PC-3 (cell line): ENCODE results near the gene ZMIZ1. TPM values are rescaled to one million over a fixed set of nuclear protein-coding genes. Genes with fewer than 3 reads are reported as not detected.

Experiments
- ATAC-seq: fragments of 200-7000 bp; cut with Tn5 transposase; 2 replicates; pipeline ENCODE4 v1.9.1; 2020; ENCODE audit warnings: mild to moderate bottlenecking, moderate library complexity
- BruUV-seq: library from RNA; stranded (reverse); fragments of 400-500 nt; replicated peaks from 2 replicates; lab custom pipeline; 2021; lab: Mats Ljungman, UMichigan
- CTCF ChIA-PET: fragments of 300-600 bp; sonication (Branson Sonifier 250); formaldehyde crosslinking; loops from one replicate; lab custom pipeline; 2022; ENCODE audit warnings: antibody characterized with exemption; lab: Charles Lee
- POLR2A ChIA-PET: fragments of 300-600 bp; sonication (Branson Sonifier 250); formaldehyde crosslinking; loops from one replicate; lab custom pipeline; 2022; ENCODE audit warnings: antibody characterized with exemption; ENCODE audit not compliant: unreplicated experiment; lab: Charles Lee
- DNase-seq: peaks from one replicate; pipeline ENCODE4 v3.0.0-alpha.2; 2015
- H2AFZ ChIP-seq: fragments of 300-600 bp; sonication (generic); 2 replicates; pipeline ENCODE4 v1.6.0; 2016; ENCODE audit warnings: antibody characterized with exemption, low read length
- H3F3A ChIP-seq: fragments of 300-600 bp; sonication (generic); one replicate; pipeline ENCODE4 v1.6.0; 2017; ENCODE audit warnings: antibody characterized with exemption, low read length, control low read depth, mild to moderate bottlenecking; ENCODE audit not compliant: unreplicated experiment
- H3K27ac ChIP-seq: fragments of 300-600 bp; sonication (generic); 2 replicates; pipeline ENCODE4 v1.5.1; 2016; ENCODE audit warnings: mild to moderate bottlenecking, low read length
- H3K27me3 ChIP-seq: fragments of 300-600 bp; sonication (generic); 2 replicates; pipeline ENCODE4 v1.6.1; 2016; ENCODE audit warnings: low read length, mixed read lengths
- H3K36me3 ChIP-seq: fragments of 300-600 bp; sonication (generic); 2 replicates; pipeline ENCODE4 v1.6.1; 2016; ENCODE audit warnings: low read depth, mixed run types, low read length, mixed read lengths
- H3K4me1 ChIP-seq: fragments of 300-600 bp; sonication (generic); 2 replicates; pipeline ENCODE4 v1.5.1; 2016; ENCODE audit warnings: low read length; ENCODE audit not compliant: insufficient read depth
- H3K4me2 ChIP-seq: fragments of 300-600 bp; sonication (generic); 2 replicates; pipeline ENCODE4 v1.6.0; 2016; ENCODE audit warnings: low read length
- H3K4me3 ChIP-seq: fragments of 300-600 bp; sonication (generic); 2 replicates; pipeline ENCODE4 v1.5.1; 2016; ENCODE audit warnings: mild to moderate bottlenecking, low read length, mixed read lengths
- H3K79me2 ChIP-seq: fragments of 300-600 bp; sonication (generic); 2 replicates; pipeline ENCODE4 v1.6.1; 2017; ENCODE audit warnings: low read length, mixed read lengths
- H3K9ac ChIP-seq: fragments of 300-600 bp; sonication (generic); 2 replicates; pipeline ENCODE4 v1.6.0; 2016; ENCODE audit warnings: mild to moderate bottlenecking, low read length
- H3K9me2 ChIP-seq: fragments of 300-600 bp; sonication (generic); replicated peaks from 2 replicates; pipeline ENCODE4 v1.6.1; 2016; ENCODE audit warnings: mixed run types, low read length, mixed read lengths
- H3K9me3 ChIP-seq: fragments of 300-600 bp; sonication (generic); 2 replicates; pipeline ENCODE4 v1.6.1; 2016; ENCODE audit warnings: low read length, mixed read lengths
- H4K20me1 ChIP-seq: fragments of 300-600 bp; sonication (generic); 2 replicates; pipeline ENCODE4 v1.6.1; 2016; ENCODE audit warnings: low read length, mixed read lengths
- CTCF ChIP-seq: fragments of 300-600 bp; sonication (generic); conservative IDR thresholded peaks from 2 replicates; pipeline ENCODE4 v1.5.1; 2017; ENCODE audit warnings: antibody characterized with exemption, low read depth, mild to moderate bottlenecking, low read length
- EZH2 ChIP-seq: fragments of 300-600 bp; sonication (generic); IDR thresholded peaks from one replicate; pipeline ENCODE4 v1.6.1; 2017; ENCODE audit warnings: antibody characterized with exemption, mild to moderate bottlenecking, low read length; ENCODE audit not compliant: unreplicated experiment
- EZH2phosphoT487 ChIP-seq: fragments of 300-600 bp; sonication (generic); IDR thresholded peaks from 2 replicates; pipeline ENCODE4 v1.6.1; 2018; ENCODE audit warnings: mild to moderate bottlenecking, antibody characterized with exemption, low read length, borderline replicate concordance
- intact Hi-C: fragments of 100-400 bp; cut with micrococcal nuclease; formaldehyde crosslinking; loops from 2 replicates; pipeline ENCODE4 v1.9.0; 2023
- total RNA-seq: library from RNA; depleted of rRNA; stranded (reverse); fragments of >200 nt; gene quantifications from 2 replicates; pipeline ENCODE4 v1.2.3, GENCODE V29; 2014

Gene ZMIZ1
- total RNA-seq, 1 experiment from 2014 or later, result 55.4 TPM

- DNase-seq (no peak), ATAC-seq (no peak; the same call in 1 of the 2 replicates)
- H3K9me2 ChIP-seq, result no peaks in the 10 kb centered on the region
- no peaks in the 10 kb centered on the region for H3F3A ChIP-seq
- no peak overlapping the region for H3K4me3 ChIP-seq
- no peak overlapping the region for H3K9ac ChIP-seq
- H3K4me2 ChIP-seq, result no peak overlapping the region
- TF ChIP-seq EZH2, result no peak
- TF ChIP-seq CTCF, result no peak
- no peak for TF ChIP-seq EZH2phosphoT487
- BruUV-seq, result no TSS peak
- no peaks in the 10 kb centered on the region for H4K20me1 ChIP-seq
- no peaks in the 10 kb centered on the region for H3K79me2 ChIP-seq
- intact Hi-C loops, result no loop called here
- peaks cover 9% of the 10 kb centered on the region for H3K4me1 ChIP-seq
- POLR2A ChIA-PET, result no interaction called here
- H2AFZ ChIP-seq, result no peak overlapping the region
- H3K27me3 ChIP-seq, result no peaks in the 10 kb centered on the region
- H3K36me3 ChIP-seq, result no peaks in the 10 kb centered on the region
- CTCF ChIA-PET, result no interaction called here
- no peaks in the 10 kb centered on the region for H3K9me3 ChIP-seq
- no peak overlapping the region for H3K27ac ChIP-seq
Observed at GRCh38 chr10:79055892-79056291, 12.9 kb upstream of the ZMIZ1 start.

- Histone ChIP-seq H3K4me2 (no peak overlapping the region), H2AFZ (no peak overlapping the region), H3F3A (no peaks in the 10 kb centered on the region), H3K36me3 (no peaks in the 10 kb centered on the region), H3K27me3 (no peaks in the 10 kb centered on the region), H3K9ac (no peak overlapping the region), H3K79me2 (no peaks in the 10 kb centered on the region), H4K20me1 (no peaks in the 10 kb centered on the region), H3K4me3 (no peak overlapping the region), H3K9me3 (no peaks in the 10 kb centered on the region), H3K4me1 (peaks cover 4% of the 10 kb centered on the region; the same call in 1 of the 2 replicates), H3K27ac (no peak overlapping the region), H3K9me2 (no peaks in the 10 kb centered on the region)
- POLR2A ChIA-PET, result no interaction called here
- DNase-seq (no peak), ATAC-seq (no peak)
- intact Hi-C loops, result no loop called here
- TF ChIP-seq EZH2 (no peak), EZH2phosphoT487 (no peak), CTCF (no peak)
- no TSS peak for BruUV-seq
- CTCF ChIA-PET, result no interaction called here
Observed at GRCh38 chr10:79056361-79056735, 12.4 kb upstream of the ZMIZ1 start.

- no peak for ATAC-seq
- CTCF ChIA-PET, result no interaction called here
Observed at GRCh38 chr10:79056736-79057391, 11.9 kb upstream of the ZMIZ1 start.

More at GRCh38 chr10:79056736-79057391, 11.9 kb upstream of the ZMIZ1 start:
- POLR2A ChIA-PET, result no interaction called here
- H3K79me2 ChIP-seq, result no peaks in the 10 kb centered on the region
- H3K4me3 ChIP-seq, result no peak overlapping the region
- TF ChIP-seq EZH2phosphoT487, result no peak
- TF ChIP-seq EZH2, result no peak
- TF ChIP-seq CTCF, result no peak
- no peaks in the 10 kb centered on the region for H3K9me3 ChIP-seq
- no peaks in the 10 kb centered on the region for H3K9me2 ChIP-seq
- no TSS peak for BruUV-seq
- no peaks in the 10 kb centered on the region for H3K36me3 ChIP-seq
- H3K27ac ChIP-seq, result no peak overlapping the region
- intact Hi-C loops, result no loop called here
- no peak overlapping the region for H3K4me2 ChIP-seq
- DNase-seq, result no peak
- H3K4me1 ChIP-seq, result peaks cover 4% of the 10 kb centered on the region; the same call in 1 of the 2 replicates
- no peaks in the 10 kb centered on the region for H3F3A ChIP-seq
- no peaks in the 10 kb centered on the region for H4K20me1 ChIP-seq
- no peak overlapping the region for H3K9ac ChIP-seq
- no peaks in the 10 kb centered on the region for H3K27me3 ChIP-seq
- no peak overlapping the region for H2AFZ ChIP-seq
